ENCODE results near the gene CREBL2. TPM values are rescaled to one million over a fixed set of nuclear protein-coding genes. Genes with fewer than 3 reads are reported as not detected.

CREBL2 gene
- total and polyA plus RNA-seq, 2 of the 13 experiments (the other 11 are each of a cell fraction or from before 2014, with no cell fraction given): 6.9 to 8.4 TPM

- no peaks in the 10 kb centered on the region for H3K9me3 ChIP-seq (ENCODE audit: low read length)
- H3K4me1 ChIP-seq (ENCODE audit: insufficient read depth, low read length): peaks cover 7% of the 10 kb centered on the region
- BruUV-seq (replicated peaks): no TSS peak
- no peak for DNase-seq (ENCODE audit: low spot score)
- 63% methylated on average over 6 of the region's 6 CpGs for WGBS (ENCODE audit: low lambda C conversion rate)
- H3K27me3 ChIP-seq (ENCODE audit: control insufficient read depth in 1 of 2, insufficient read depth in 2 of 2, low read length in 2 of 2): no peaks in the 10 kb centered on the region; a peak in 2 of 5 replicates
- intact Hi-C loops (cut with micrococcal nuclease; ENCODE audit: unreplicated experiment) (no loop called here), in situ Hi-C loops (cut with HindIII; ENCODE audit: extremely low pct_ligation_motif_present, low pct_unique_long_range_greater_than_20kb) (no loop called here)
- no peak overlapping the region for H3K27ac ChIP-seq (ENCODE audit: extremely low read length, insufficient read depth, low read length)
- H2AFZ ChIP-seq (ENCODE audit: low read length): no peak overlapping the region
- H3K36me3 ChIP-seq (replicated peaks in 1 of 2; ENCODE audit: control insufficient read depth in 1 of 2, insufficient read depth in 2 of 2, low read length in 2 of 2): no peaks in the 10 kb centered on the region
- CTCF ChIA-PET (ENCODE audit: low intra/inter-chr PET ratio, low total read pairs): no interaction called here
- no peak for ATAC-seq
- no peak for TF ChIP-seq ZNF839 (CRISPR knock-in tag; IDR thresholded peaks at IDR 0.05; ENCODE audit: borderline replicate concordance)
- no peak for TF ChIP-seq ZNF235 (CRISPR knock-in tag; IDR thresholded peaks at IDR 0.05; ENCODE audit: borderline replicate concordance)
- TF ChIP-seq ELF3 (CRISPR knock-in tag; IDR thresholded peaks at IDR 0.05): no peak
- no peak for TF ChIP-seq TBX2 (CRISPR knock-in tag; IDR thresholded peaks at IDR 0.05; ENCODE audit: borderline replicate concordance)
- no peak for TF ChIP-seq PAF1 (CRISPR knock-in tag; IDR thresholded peaks at IDR 0.05)
- TF ChIP-seq CREB1 (IDR thresholded peaks at IDR 0.05): no peak
- no peak for TF ChIP-seq CREB1 (CRISPR knock-in tag; IDR thresholded peaks at IDR 0.05)
- TF ChIP-seq RARG (CRISPR knock-in tag; IDR thresholded peaks at IDR 0.05; ENCODE audit: low read depth): no peak
- no peak for TF ChIP-seq MBD4 (IDR thresholded peaks at IDR 0.05; ENCODE audit: borderline replicate concordance, low read length)
- TF ChIP-seq ZNF780A (CRISPR knock-in tag; IDR thresholded peaks at IDR 0.05): no peak
- TF ChIP-seq MTA1 (CRISPR knock-in tag; IDR thresholded peaks at IDR 0.05; ENCODE audit: borderline replicate concordance): no peak
- no peak for TF ChIP-seq PHF21A (CRISPR knock-in tag; IDR thresholded peaks at IDR 0.05)
- TF ChIP-seq BATF2 (CRISPR knock-in tag; IDR thresholded peaks at IDR 0.05): no peak
- no peak for TF ChIP-seq ZNF816 (CRISPR knock-in tag; IDR thresholded peaks at IDR 0.05; ENCODE audit: borderline replicate concordance)
- TF ChIP-seq KLF16 (CRISPR knock-in tag; IDR thresholded peaks at IDR 0.05): no peak
- no peak for TF ChIP-seq SAP130 (CRISPR knock-in tag; IDR thresholded peaks at IDR 0.05; ENCODE audit: low read depth)
- no peak for TF ChIP-seq ZNF567 (CRISPR knock-in tag; IDR thresholded peaks at IDR 0.05; ENCODE audit: borderline replicate concordance)
- TF ChIP-seq ZFP36 (IDR thresholded peaks at IDR 0.05; ENCODE audit: borderline replicate concordance, low read depth, low read length, partially characterized antibody): no peak
- H3K4me2 ChIP-seq (ENCODE audit: low read depth, low read length): no peak overlapping the region
- POLR2A ChIA-PET: interaction anchor here (2.4 kb wide), 1 partner anchor 28 kb away, joined by 9 read pairs; the partner anchor contains the start of gene DUSP16
- FAIRE-seq: no peak
- H3K4me3 ChIP-seq (replicated peaks in 1 of 3; ENCODE audit: insufficient read depth in 1 of 3, low read depth in 2 of 3, low read length in 3 of 3): no peak overlapping the region
- H3K79me2 ChIP-seq (ENCODE audit: insufficient read depth, low read length): no peaks in the 10 kb centered on the region
- H4K20me1 ChIP-seq (ENCODE audit: insufficient read depth, low read length): no peaks in the 10 kb centered on the region
- no peak overlapping the region for H3K9ac ChIP-seq (ENCODE audit: insufficient read depth, low read depth, low read length)
Measured at GRCh38 chr12:12590961-12591360, 20.7 kb upstream of the CREBL2 start.

Measured in HepG2 (cell line).